ENCODE data around the gene ARFGEF2. TPM values are rescaled to one million over a fixed set of nuclear protein-coding genes. Genes with fewer than 3 reads are reported as not detected.
A peak's percentile ranks its signal among the peaks of the same experiment; 100 is the strongest.
"Not testable (repeated sequence)": the region's sequence is repeated elsewhere in the genome, so short reads cannot be mapped to it uniquely, and the experiment has no call there.

ARFGEF2 gene
- total RNA-seq: 83.8 TPM

- DNase-seq: peak; percentile 97
These were observed at the start of gene ARFGEF2 for GRCh38 chr20:48921168-48921882. ARFGEF2 (plus strand) TSS chr20:48921711; CDS start chr20:48921890, 179 bp downstream.

GRCh38 chr20:48875233-48875913, 46.1 kb upstream of the ARFGEF2 start:
- no peak for DNase-seq

GRCh38 chr20:48875914-48876240, 45.6 kb upstream of the ARFGEF2 start:
- DNase-seq: no peak

GRCh38 chr20:48877304-48877703, 44.2 kb upstream of the ARFGEF2 start:
- DNase-seq: no peak

- no peak for DNase-seq
These were observed 42.8 kb upstream of the ARFGEF2 start for GRCh38 chr20:48878534-48879248.

GRCh38 chr20:48879612-48880245, 41.8 kb upstream of the ARFGEF2 start:
- no peak for DNase-seq

GRCh38 chr20:48880331-48880730, 41.2 kb upstream of the ARFGEF2 start:
- DNase-seq: no peak

- no peak for DNase-seq
These were observed 40.4 kb upstream of the ARFGEF2 start for GRCh38 chr20:48880981-48881657.

- no peak for DNase-seq
These were observed 36.3 kb upstream of the ARFGEF2 start for GRCh38 chr20:48885237-48885636.

- DNase-seq: no peak
These were observed 35.3 kb upstream of the ARFGEF2 start for GRCh38 chr20:48886194-48886593.

GRCh38 chr20:48886811-48887210, 34.7 kb upstream of the ARFGEF2 start:
- DNase-seq: no peak

GRCh38 chr20:48888517-48888916, 33.0 kb upstream of the ARFGEF2 start:
- not testable (repeated sequence) for DNase-seq

- peak; percentile 52 for DNase-seq
These were observed 32.2 kb upstream of the ARFGEF2 start for GRCh38 chr20:48889140-48889790.

- no peak for DNase-seq
These were observed 30.1 kb upstream of the ARFGEF2 start for GRCh38 chr20:48891235-48892048.

GRCh38 chr20:48892049-48892470, 29.5 kb upstream of the ARFGEF2 start:
- DNase-seq: no peak

GRCh38 chr20:48892891-48893290, 28.6 kb upstream of the ARFGEF2 start:
- peak; percentile 92 for DNase-seq

- no peak for DNase-seq
These were observed 28.1 kb upstream of the ARFGEF2 start for GRCh38 chr20:48893374-48893773.

GRCh38 chr20:48897305-48898010, 24.1 kb upstream of the ARFGEF2 start:
- DNase-seq: peak; percentile 61

GRCh38 chr20:48898210-48898609, 23.3 kb upstream of the ARFGEF2 start:
- DNase-seq: no peak

- no peak for DNase-seq
These were observed 22.5 kb upstream of the ARFGEF2 start for GRCh38 chr20:48898896-48899530.
